Measurements from ENCODE around the gene CYP4F22. TPM values are rescaled to one million over a fixed set of nuclear protein-coding genes. Genes with fewer than 3 reads are reported as not detected.

CYP4F22 gene
- total RNA-seq, 1 experiment from 2014 or later: not detected

GRCh38 chr19:15570420-15570819 lies 62.1 kb downstream of the CYP4F22 start:
- no peak overlapping the region for H3K56ac ChIP-seq (ENCODE audit: insufficient read length, low read depth, low read length)
- no peak overlapping the region for H2BK15ac ChIP-seq (ENCODE audit: low read depth, low read length)
- Mint-ChIP-seq H3K27me3 (ENCODE audit: low read depth) (peaks cover 6% of the 10 kb centered on the region), H3K4me1 (no peaks in the 10 kb centered on the region), H3K36me3 (ENCODE audit: insufficient read depth in 1 of 3, low read depth in 3 of 3) (peaks cover 4 to 44% (median 13%) of the 10 kb centered on the region in 3 experiments; a peak in 5 of 7 replicates), H3K4me3 (no peak overlapping the region), H3K9me3 (peaks cover 75 to 91% of the 10 kb centered on the region in 2 experiments), H3K27ac (no peak overlapping the region)
- no peak overlapping the region for H2BK5ac ChIP-seq (ENCODE audit: insufficient read length, low read length)
- H3K9me3 ChIP-seq (ENCODE audit: control insufficient read depth, low read depth, low read length): peaks cover 59% of the 10 kb centered on the region
- DNase-seq: no peak
- H2BK12ac ChIP-seq (ENCODE audit: insufficient read length, low read depth, low read length): no peak overlapping the region
- no peak overlapping the region for H3K23ac ChIP-seq (ENCODE audit: insufficient read length, low read depth, low read length)
- H4K20me1 ChIP-seq (ENCODE audit: control insufficient read depth, insufficient read depth, insufficient read length): no peaks in the 10 kb centered on the region
- no peaks in the 10 kb centered on the region for H3K27me3 ChIP-seq (ENCODE audit: insufficient read depth, low read length)
- H2AK5ac ChIP-seq (ENCODE audit: insufficient read length, low read length): no peak overlapping the region
- 100% methylated on average over 3 of the region's 3 CpGs for WGBS (ENCODE audit: extremely low coverage, insufficient read length, low lambda C conversion rate)
- H3K18ac ChIP-seq (ENCODE audit: insufficient read length, low read depth, low read length): no peak overlapping the region
- no peak overlapping the region for H3K27ac ChIP-seq (ENCODE audit: insufficient read length, low read depth, low read length)
- H4K8ac ChIP-seq (replicated peaks; ENCODE audit: insufficient read length, low read depth, low read length): no peak overlapping the region
- no peak overlapping the region for H3T11ph ChIP-seq (ENCODE audit: low read length)
- no peaks in the 10 kb centered on the region for H3K4me1 ChIP-seq (ENCODE audit: insufficient read depth, low read length)
- no peaks in the 10 kb centered on the region for H3K79me2 ChIP-seq (ENCODE audit: insufficient read depth, low read length)
- TF ChIP-seq CTCF (conservative IDR thresholded peaks at IDR 0.05): no peak
- H2AFZ ChIP-seq (ENCODE audit: low read length): no peak overlapping the region
- no peak overlapping the region for H4K5ac ChIP-seq (ENCODE audit: insufficient read length, low read depth, low read length)
- H2BK20ac ChIP-seq (ENCODE audit: low read depth, low read length, poor library complexity, severe bottlenecking): no peak overlapping the region
- H4K91ac ChIP-seq (ENCODE audit: insufficient read length, low read depth, low read length): no peak overlapping the region
- no peaks in the 10 kb centered on the region for H3K23me2 ChIP-seq (ENCODE audit: insufficient read length, low read depth, low read length, poor library complexity, severe bottlenecking)
- H3K14ac ChIP-seq (ENCODE audit: insufficient read depth, low read length): no peak overlapping the region
- no peak overlapping the region for H3K4ac ChIP-seq (ENCODE audit: low read depth, low read length)
- H2BK120ac ChIP-seq (ENCODE audit: low read depth, low read length, poor library complexity, severe bottlenecking): no peak overlapping the region
- H3K9ac ChIP-seq (ENCODE audit: extremely low read depth, insufficient read length, low read length): no peak overlapping the region
- H3K79me1 ChIP-seq (ENCODE audit: insufficient read depth, low read depth, low read length, poor library complexity, severe bottlenecking): no peaks in the 10 kb centered on the region
- H3K4me2 ChIP-seq (ENCODE audit: insufficient read depth, insufficient read length, low read length): no peak overlapping the region
